GM19438 (cell line): Measurements from ENCODE around the gene UNC119.

Source experiments
- ATAC-seq: cut with Tn5 transposase; IDR thresholded peaks from one replicate; pipeline ENCODE4 v1.9.1; 2021; ENCODE audit warnings: low read depth; ENCODE audit not compliant: unreplicated experiment

Gene UNC119

DNA sequence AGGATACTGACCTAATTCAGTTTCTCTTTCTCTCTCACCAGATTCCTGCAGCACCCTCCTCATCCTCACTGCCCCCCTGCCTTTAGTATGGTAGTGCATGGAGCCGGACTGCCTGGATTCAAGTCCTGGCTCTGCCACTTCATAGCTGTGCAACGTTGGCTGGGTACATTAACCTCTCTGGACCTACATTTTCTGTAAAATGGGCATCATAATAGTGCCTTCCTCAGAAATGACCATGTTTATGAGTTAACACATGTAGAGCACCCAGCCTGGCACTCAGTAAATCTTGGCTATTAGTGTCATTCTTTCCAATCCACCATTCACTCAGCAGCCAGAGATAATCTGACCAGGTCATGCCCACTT lies 7.3 kb downstream of the UNC119 start:
- no peak for ATAC-seq

- ATAC-seq = no peak
These were observed 7.9 kb downstream of the UNC119 start for GRCh38 chr17:28544402-28545140.

DNA sequence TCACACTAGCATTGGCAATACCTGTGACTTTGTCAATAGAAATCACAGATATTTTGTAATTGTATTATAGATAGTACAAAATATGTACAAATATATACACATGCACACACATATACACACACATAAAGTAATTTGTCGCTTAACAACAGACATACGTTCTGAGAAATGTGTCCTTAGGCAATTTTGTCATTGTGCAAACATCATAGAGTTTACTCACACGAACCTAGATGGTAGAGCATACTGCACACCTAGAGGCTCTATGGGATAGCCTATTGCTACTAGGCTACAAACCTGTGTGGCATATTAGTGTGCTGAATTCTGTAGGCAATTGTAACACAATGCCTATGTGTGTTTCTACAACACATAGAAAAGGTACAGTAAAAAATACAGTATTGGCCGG lies 11.0 kb downstream of the UNC119 start:
- ATAC-seq = no peak

- no peak for ATAC-seq
These were observed 12.2 kb downstream of the UNC119 start for GRCh38 chr17:28540231-28540630.

DNA sequence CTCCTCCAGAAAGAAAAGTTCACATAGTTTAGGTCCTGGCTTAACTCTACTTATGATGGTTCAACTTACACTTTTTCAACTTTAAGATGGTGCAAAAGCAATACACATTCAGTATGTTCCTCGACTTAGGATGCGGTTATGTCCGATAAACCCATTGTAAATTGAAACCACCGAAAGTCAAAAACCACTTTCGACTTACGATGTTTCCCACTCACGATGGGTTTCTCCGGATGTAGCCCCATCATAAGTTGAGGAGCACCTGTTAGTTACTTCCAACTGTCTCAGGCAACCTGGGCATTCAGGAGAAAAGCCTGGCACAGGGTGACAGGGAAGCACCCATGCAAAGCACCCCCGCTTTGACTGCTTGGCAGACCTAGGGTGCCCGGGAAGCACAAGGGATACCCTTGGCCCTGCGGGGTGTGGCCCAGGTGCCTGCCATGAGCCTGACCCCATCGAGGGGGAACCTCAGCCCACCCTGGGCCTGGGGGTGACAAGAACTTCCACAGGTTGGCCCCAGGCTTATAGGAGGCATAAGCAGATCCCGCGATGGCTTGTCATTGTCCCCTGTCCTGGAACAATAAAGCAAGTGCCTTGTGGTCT lies 14.0 kb downstream of the UNC119 start:
- ATAC-seq = no peak

DNA sequence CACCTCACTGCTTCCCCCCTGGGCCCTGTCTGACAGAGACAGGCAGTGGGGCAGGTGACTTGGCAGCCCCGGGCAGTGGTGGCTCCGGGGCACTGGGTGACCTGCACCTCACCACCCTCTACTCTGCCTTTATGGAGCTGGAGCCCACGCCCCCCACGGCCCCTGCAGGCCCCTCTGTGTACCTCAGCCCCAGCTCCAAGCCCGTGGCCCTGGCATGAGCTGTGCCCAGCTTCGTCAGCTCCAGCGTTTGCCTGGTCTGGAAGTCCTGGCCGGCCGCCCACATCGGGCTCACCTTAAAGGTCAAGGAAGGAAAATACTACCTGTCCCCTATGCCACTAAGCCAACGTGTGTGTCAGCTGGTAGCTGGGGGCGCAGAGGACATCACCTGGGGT lies 15.2 kb downstream of the UNC119 start:
- no peak for ATAC-seq

DNA sequence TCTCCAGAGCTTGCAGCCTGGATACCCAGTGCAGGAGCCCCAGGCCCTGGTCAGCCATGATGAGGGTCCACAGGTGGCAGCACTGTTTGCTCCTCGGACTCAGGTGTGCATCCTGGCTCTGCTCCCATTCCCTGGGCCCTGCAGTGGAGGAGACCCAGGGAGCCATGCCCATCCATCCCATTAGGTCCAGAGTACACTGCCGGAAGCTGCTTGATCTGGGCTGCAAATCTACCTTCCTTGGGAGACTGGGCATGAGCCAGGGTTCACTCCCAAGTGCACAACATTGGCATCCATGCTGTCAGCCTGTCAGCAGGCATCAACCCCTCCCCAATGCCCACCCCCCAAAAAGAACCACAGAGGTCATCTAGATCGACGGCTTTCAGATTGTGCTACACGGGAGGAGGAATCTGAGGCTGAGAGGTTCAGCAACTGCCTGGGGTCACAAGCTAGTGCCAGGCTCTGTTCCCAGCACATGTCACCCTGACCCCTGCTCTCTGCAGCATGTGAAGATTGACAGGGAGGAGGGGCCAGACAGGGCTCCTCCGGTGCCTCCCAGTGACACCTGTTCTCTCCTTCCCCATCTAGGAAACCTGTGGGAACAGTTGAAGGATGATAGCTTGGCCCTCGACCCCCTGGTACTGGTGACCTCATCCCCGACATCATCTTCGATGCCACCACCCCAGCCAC lies 15.7 kb downstream of the UNC119 start:
- no peak for ATAC-seq

GRCh38 chr17:28534740-28535375 lies 17.6 kb downstream of the UNC119 start:
- no peak for ATAC-seq

DNA sequence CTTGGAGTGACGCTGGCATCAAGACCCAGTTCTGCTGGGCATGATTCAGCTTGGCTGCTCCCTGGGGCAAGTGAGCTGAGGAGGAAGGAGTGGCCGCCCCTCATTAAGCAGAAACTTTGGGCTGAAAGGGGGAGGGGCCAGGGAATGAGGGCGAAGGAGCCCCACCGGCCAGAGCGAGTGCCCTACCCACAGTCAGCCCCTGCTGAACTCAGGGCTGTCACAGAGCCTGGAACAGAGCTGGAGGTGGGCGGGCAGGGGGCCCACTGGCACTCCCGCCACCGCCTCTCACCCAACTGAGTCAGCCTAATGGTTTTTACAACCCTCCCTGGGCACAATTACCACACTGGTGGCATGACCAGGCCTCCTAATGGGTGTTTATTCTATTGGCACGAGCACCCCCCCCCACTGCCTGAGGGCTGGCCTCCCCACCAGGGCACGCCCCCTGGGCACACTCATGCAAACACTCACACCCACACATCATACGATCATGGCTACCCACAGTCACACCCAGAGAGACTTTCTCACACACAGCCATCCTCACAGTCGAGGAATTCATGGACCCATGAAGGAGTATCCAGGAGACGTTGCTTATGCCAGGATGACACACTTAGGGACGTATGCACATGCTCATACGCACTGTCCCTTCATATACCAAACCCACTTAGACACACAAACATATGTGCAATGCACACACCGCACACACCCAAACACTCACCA lies 19.2 kb downstream of the UNC119 start:
- no peak for ATAC-seq

- no peak for ATAC-seq
These were observed 20.1 kb downstream of the UNC119 start for GRCh38 chr17:28532050-28532960.

DNA sequence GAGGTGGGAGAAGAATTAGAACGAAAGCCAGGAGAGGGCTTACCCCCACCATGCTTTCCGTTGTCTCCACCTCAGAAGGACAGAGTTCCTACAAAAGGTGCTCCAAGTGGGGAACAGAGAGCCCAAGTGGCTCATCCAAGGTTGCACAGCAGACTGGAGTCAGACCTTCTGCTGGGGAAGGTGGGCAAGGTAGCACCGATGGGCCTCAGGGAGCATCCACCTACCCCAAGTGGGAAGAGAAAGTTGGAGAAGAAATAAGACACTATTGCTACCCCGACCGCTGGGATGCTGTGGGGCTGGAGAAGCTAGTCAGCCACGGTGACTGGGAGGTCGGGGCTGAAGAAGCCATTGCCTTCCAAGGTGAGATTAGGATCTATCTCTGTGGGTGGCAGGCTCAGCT lies 21.5 kb downstream of the UNC119 start:
- ATAC-seq = no peak

DNA sequence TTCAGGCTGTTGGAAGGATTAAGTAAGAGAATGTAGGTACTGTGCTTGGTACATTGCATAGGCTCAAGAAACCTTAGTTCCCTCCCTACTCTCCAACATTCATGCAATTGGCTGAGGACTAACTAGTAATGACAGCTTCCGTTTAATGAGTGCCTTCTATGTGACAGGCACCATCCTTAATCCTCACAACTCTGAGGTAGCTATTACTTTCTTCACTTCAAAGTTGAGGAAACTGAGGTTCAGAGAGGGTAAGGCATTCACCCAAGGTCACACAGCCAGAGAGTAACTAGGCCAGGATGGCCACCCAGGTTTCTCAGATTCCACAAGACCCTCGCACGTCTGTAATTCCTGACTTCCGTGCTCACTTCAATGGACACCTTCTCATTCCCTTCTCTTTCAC lies 22.2 kb downstream of the UNC119 start:
- ATAC-seq = no peak

GRCh38 chr17:28529013-28529400 lies 23.4 kb downstream of the UNC119 start:
- ATAC-seq = no peak

DNA sequence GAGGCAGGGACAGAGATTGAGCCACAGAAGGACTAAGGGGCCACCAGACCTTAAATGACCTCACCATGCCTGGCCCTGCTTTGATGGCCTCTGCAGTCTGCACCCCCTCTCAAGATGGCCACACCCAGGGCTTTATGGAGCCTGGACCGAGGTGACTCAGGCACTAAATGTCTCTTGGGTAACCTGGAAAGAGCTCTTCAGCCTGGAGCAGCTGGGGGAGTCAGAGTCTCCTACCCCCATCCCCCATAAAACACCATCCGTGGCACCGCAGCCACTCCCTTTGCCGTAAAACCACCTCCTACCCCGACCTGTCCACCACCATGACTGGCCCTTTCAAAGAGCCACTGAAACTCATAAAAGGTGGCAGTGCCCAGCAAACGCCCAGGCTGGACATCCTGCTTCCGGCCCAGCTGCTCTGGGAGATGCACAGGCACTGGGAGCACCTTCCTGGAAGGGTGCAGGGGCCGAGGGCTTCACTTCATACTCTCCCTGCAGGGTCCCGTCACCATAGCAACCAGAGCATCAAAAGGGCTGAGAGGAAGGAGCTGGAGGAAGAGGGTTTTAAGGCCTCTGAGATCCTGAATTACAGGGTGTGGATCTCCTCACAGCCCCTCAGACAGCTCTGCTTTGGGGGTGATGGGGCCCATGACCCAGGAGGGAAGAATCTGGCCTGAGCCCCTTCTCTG lies 24.0 kb downstream of the UNC119 start:
- no peak for ATAC-seq

DNA sequence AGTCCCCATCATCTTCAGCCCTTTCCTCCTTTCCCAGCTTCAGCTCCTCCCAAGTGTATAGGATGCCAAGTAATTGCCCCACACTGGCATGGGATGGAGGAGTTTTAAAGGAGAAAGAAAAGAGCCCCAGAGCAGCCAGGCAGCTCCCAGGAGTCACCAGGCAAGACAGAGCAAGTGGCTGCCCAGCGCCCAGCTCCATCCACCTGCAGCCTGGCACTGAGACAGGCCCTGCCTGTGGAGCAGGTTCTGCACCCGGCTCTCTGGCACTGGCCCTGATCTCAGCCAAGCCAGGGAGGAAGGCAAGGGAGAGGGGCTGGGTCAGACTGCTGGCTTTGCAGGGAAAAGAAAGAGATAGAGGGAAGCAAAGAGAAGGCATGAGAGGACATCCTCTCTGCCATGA lies 24.6 kb downstream of the UNC119 start:
- no peak for ATAC-seq

DNA sequence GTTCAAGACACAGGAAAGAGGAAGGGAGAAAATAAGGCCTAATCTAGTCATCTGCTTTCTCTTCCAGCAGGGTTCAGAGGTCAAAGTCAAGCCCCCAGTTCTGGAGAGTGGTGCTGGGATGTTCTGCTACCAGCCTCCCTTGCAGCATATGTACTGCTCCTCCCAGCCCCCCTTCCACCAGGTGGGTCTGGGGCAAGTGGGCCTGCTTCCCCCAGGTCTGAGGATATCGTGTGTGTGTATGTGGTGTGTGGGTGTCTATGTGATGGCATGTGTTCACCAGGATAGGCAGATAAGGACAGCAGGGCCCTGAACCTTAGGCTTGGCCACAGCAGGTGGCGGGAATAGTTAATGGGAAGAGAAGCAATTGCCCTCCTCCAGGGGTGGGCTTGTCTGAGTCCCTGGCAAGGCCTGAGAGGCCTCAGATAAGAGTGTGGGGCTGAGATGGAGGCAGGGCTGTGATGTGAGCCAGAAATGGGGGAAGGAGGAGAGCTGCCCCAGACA lies 25.2 kb downstream of the UNC119 start:
- no peak for ATAC-seq

DNA sequence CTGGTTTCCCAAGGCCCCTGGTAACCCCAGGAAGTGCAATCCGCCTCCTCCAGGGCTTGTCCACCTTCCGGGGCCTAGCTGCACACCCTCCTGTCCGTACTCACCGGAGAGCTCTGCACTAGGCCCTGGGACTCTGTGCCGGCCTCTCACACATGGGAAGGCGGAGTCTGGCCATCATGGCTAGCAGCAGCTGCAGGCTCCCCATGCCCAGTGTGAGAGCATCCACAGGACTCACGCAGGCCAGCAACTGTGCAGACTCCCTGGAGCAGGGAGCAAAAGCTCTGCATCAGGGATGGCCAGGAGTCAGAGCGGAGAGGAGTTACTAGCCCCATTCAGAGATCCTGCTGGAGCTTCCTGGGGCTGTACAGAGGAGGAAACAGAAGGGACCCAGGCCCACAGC lies 26.0 kb downstream of the UNC119 start:
- no peak for ATAC-seq

DNA sequence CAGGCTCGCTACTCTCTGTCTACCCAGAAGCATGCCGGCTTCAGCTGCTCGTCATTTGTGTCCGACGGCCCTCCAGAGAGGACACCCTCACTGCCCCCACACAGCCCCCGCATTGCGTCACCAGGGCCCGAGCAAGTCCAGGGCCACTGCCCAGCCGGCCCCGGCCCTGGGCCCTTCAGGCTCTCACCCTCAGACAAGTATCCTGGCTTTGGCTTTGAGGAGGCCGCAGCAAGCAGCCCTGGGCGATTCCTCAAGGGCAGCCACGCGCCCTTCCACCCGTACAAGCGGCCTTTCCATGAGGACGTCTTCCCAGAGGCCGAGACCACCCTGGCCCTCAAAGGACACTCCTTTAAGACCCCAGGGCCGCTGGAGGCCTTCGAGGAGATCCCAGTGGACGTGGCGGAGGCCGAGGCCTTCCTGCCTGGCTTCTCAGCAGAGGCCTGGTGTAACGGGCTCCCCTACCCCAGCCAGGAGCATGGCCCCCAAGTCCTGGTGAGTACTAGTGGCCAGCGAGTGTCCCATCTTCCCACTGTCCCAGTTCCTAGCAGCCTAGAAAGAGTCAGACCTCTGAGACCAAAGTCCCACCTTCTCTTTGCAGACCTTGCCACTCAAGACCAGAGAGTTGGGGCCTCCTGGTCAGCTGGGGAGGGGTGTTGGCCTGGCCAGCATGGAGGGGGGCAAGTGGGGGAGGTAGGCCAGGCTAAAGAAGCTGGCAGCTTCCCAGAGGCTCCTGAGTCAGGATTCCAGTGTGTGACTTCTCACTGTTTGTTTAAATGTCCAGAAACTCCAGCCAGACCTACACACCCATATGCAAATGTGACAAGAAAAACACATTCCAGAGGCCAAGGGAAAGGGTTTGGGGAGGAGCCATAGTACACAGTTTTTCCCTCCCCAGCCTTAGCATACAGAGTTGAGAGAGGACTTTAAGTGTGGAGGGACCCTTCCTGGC lies 27.7 kb downstream of the UNC119 start:
- no peak for ATAC-seq
